GF-D8 (cell line): Measurements from ENCODE around the gene DHCR24.

Experiments
- DNase-seq: peaks from one replicate; lab custom pipeline; 2025; lab: John Stamatoyannopoulos, UW

DHCR24 gene

GRCh38 chr1:54816130-54816529 is 70.9 kb downstream of the DHCR24 start:
- DNase-seq = no peak

- no peak for DNase-seq
Observed at GRCh38 chr1:54815086-54815876, 71.7 kb downstream of the DHCR24 start.

- no peak for DNase-seq
Observed at GRCh38 chr1:54814571-54814970, 72.4 kb downstream of the DHCR24 start.

GRCh38 chr1:54814126-54814498 is 72.9 kb downstream of the DHCR24 start:
- no peak for DNase-seq

- no peak for DNase-seq
Observed at GRCh38 chr1:54813485-54814125, 73.4 kb downstream of the DHCR24 start.

GRCh38 chr1:54812801-54813484 is 74.1 kb downstream of the DHCR24 start:
- DNase-seq = no peak

- DNase-seq = no peak
Observed at GRCh38 chr1:54811739-54812655, 75.0 kb downstream of the DHCR24 start.

- no peak for DNase-seq
Observed at GRCh38 chr1:54811066-54811465, 75.9 kb downstream of the DHCR24 start.

- DNase-seq = no peak
Observed at GRCh38 chr1:54810153-54810942, 76.6 kb downstream of the DHCR24 start.

GRCh38 chr1:54809496-54810074 is 77.4 kb downstream of the DHCR24 start:
- no peak for DNase-seq

GRCh38 chr1:54808443-54809207 is 78.4 kb downstream of the DHCR24 start:
- DNase-seq = no peak

GRCh38 chr1:54807756-54808155 is 79.2 kb downstream of the DHCR24 start:
- DNase-seq = no peak

- no peak for DNase-seq
Observed at GRCh38 chr1:54806931-54807611, 79.9 kb downstream of the DHCR24 start.

GRCh38 chr1:54805981-54806381 is 81.0 kb downstream of the DHCR24 start:
- no peak for DNase-seq

- no peak for DNase-seq
Observed at GRCh38 chr1:54805466-54805865, 81.5 kb downstream of the DHCR24 start.

- no peak for DNase-seq
Observed at GRCh38 chr1:54804471-54805132, 82.4 kb downstream of the DHCR24 start.

GRCh38 chr1:54803761-54804470 is 83.1 kb downstream of the DHCR24 start:
- DNase-seq = no peak
